Stimulated activated CD4-positive, alpha-beta T cell treated with anti-CD3 and anti-CD28 coated beads, Interleukin-1b, Interleukin-23, amount 100 ng/mL, for 24 hours (primary cell): ENCODE data around the gene NPHP4.

Experiments
- DNase-seq, 4 experiments: peaks; one replicate each; pipeline ENCODE4 v3.0.0-alpha.2; 2020; ENCODE audit warnings: low read depth in 4 of 4, low spot score in 1 of 4

The NPHP4 gene

GRCh38 chr1:5951846-5952410 is 40.3 kb downstream of the NPHP4 start:
- no peak for DNase-seq

GRCh38 chr1:5950994-5951785 is 41.0 kb downstream of the NPHP4 start:
- no peak for DNase-seq

GRCh38 chr1:5950201-5950895 is 41.9 kb downstream of the NPHP4 start:
- DNase-seq: no peak

GRCh38 chr1:5949761-5950100 is 42.5 kb downstream of the NPHP4 start:
- no peak for DNase-seq

- no peak for DNase-seq
Measured at GRCh38 chr1:5949085-5949760, 43.0 kb downstream of the NPHP4 start.

GRCh38 chr1:5948681-5949005 is 43.6 kb downstream of the NPHP4 start:
- no peak for DNase-seq

GRCh38 chr1:5947978-5948680 is 44.1 kb downstream of the NPHP4 start:
- no peak for DNase-seq

GRCh38 chr1:5947071-5947821 is 45.0 kb downstream of the NPHP4 start:
- DNase-seq: no peak

- DNase-seq: no peak
Measured at GRCh38 chr1:5945445-5945844, 46.8 kb downstream of the NPHP4 start.

GRCh38 chr1:5944843-5945167 is 47.4 kb downstream of the NPHP4 start:
- no peak for DNase-seq

- DNase-seq: no peak
Measured at GRCh38 chr1:5944154-5944842, 47.9 kb downstream of the NPHP4 start.

GRCh38 chr1:5943343-5944124 is 48.7 kb downstream of the NPHP4 start:
- no peak for DNase-seq

- no peak for DNase-seq
Measured at GRCh38 chr1:5941671-5942070, 50.6 kb downstream of the NPHP4 start.

GRCh38 chr1:5940723-5941407 is 51.4 kb downstream of the NPHP4 start:
- no peak for DNase-seq

- no peak for DNase-seq
Measured at GRCh38 chr1:5939271-5940170, 52.7 kb downstream of the NPHP4 start.

- DNase-seq: no peak
Measured at GRCh38 chr1:5938101-5938646, 54.1 kb downstream of the NPHP4 start.

GRCh38 chr1:5937373-5937857 is 54.8 kb downstream of the NPHP4 start:
- DNase-seq: no peak
